B cell (primary cell): ENCODE data around the gene TPCN2.

Source experiments
- EZH2 ChIP-seq: IDR thresholded peaks from 2 replicates; pipeline ENCODE4 v1.6.1; 2012; ENCODE audit warnings: borderline replicate concordance, low read depth, mild to moderate bottlenecking, moderate library complexity, low read length; ENCODE audit not compliant: insufficient read depth, poor library complexity, severe bottlenecking
- TF ChIP-seq, protein P1 (sequence below): fragments of 200-600 bp; IDR thresholded peaks from one replicate; pipeline ENCODE4 v1.8.0; 2022; ENCODE audit warnings: antibody characterized with exemption, mild to moderate bottlenecking

DNA sequence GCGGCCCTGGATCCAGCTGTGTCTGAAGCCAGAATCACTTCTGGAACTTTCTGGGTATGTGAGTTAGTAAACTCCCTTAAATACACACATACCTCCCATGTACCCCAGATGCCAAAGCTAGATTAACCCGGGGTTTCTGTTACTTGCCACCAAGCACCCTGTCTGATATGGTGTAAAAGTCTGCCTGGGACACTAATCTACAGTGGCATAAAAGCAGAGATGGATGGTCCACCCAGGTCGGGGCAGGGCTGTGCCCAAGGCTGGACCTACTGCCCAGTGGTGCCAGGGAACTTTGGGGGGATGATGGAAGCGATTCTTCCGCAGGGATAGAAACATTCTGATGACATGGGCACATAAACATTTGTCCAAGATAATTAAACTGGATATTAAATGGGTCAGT, 48.3 kb upstream of the TPCN2 start:
- TF ChIP-seq, protein P1, sequence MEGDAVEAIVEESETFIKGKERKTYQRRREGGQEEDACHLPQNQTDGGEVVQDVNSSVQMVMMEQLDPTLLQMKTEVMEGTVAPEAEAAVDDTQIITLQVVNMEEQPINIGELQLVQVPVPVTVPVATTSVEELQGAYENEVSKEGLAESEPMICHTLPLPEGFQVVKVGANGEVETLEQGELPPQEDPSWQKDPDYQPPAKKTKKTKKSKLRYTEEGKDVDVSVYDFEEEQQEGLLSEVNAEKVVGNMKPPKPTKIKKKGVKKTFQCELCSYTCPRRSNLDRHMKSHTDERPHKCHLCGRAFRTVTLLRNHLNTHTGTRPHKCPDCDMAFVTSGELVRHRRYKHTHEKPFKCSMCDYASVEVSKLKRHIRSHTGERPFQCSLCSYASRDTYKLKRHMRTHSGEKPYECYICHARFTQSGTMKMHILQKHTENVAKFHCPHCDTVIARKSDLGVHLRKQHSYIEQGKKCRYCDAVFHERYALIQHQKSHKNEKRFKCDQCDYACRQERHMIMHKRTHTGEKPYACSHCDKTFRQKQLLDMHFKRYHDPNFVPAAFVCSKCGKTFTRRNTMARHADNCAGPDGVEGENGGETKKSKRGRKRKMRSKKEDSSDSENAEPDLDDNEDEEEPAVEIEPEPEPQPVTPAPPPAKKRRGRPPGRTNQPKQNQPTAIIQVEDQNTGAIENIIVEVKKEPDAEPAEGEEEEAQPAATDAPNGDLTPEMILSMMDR = no peak
- TF ChIP-seq EZH2 = no peak
